ENCODE measurements around the gene AGPAT4.

- TF ChIP-seq, protein P1, sequence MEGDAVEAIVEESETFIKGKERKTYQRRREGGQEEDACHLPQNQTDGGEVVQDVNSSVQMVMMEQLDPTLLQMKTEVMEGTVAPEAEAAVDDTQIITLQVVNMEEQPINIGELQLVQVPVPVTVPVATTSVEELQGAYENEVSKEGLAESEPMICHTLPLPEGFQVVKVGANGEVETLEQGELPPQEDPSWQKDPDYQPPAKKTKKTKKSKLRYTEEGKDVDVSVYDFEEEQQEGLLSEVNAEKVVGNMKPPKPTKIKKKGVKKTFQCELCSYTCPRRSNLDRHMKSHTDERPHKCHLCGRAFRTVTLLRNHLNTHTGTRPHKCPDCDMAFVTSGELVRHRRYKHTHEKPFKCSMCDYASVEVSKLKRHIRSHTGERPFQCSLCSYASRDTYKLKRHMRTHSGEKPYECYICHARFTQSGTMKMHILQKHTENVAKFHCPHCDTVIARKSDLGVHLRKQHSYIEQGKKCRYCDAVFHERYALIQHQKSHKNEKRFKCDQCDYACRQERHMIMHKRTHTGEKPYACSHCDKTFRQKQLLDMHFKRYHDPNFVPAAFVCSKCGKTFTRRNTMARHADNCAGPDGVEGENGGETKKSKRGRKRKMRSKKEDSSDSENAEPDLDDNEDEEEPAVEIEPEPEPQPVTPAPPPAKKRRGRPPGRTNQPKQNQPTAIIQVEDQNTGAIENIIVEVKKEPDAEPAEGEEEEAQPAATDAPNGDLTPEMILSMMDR (IDR thresholded peaks at IDR 0.05) = no peak
- no peak for TF ChIP-seq POLR2A (IDR thresholded peaks at IDR 0.05)
These were observed 136.5 kb downstream of the AGPAT4 start for GRCh38 chr6:161137320-161137719.
